T-helper 9 cell (primary cell): Measurements from ENCODE around the gene ATXN2L.
"Not testable (repeated sequence)": the region's sequence is repeated elsewhere in the genome, so short reads cannot be mapped to it uniquely, and the experiment has no call there.

Experiments
- DNase-seq: peaks from one replicate; pipeline ENCODE4 v3.0.0-alpha.2; 2020

The ATXN2L gene

DNA sequence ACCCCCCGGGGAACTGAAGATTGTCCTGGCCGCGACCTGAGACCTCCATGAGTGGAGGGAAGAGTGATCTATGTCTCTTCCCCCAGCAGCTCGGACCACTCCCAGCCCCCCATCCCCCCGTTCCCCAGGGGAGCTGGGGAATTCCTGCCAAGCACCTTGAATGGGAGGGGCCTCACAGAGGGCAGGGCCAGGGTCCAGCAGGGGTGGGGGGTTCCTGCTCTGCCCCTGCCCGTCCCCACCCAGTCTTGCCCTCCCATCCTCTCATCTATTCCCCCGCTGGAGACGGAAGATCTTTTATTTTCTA lies 13.9 kb downstream of the ATXN2L start:
- DNase-seq, result no peak

DNA sequence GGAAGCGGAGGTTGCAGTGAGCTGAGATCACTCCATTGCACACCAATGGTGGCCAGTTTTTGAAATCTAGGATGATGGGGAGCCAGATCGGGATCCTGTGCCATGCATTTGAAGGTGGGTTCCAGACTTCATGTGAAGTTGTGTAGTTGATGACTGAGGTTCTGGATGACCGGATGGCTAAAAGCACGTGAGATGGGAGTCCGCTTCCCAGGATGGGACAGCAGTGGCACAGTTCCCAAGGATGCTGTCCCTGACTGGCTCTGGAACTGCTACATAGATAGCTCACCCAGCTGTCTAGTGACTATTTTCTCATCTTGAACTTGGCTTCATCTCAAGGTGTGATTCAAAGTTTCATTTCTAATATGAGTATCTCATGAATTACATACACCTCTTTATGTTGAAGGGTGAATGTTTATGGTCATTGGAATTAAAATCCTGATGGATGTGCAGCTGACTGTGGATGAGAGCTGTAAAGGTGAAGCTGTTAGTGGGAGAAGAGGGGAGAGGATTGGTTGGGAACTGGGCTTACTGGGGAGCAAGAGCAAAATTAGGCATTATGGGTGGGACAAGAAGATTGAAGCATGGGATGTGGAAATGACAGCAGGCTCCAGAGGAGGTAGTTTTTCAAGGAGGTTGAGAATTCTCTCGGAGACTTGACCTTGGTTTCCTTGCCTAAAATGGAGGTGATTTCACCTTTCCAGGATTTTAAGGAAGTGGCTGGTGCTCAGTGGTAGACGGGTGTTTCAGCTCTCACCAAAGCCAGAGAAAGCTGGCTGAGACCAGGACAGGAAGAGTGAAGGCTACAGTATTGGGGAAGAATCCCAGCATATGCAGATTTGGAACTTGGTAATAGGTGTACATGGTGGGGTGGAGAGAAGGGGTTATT lies 15.1 kb downstream of the ATXN2L start:
- DNase-seq, result no peak

GRCh38 chr16:28838558-28838918 lies 15.7 kb downstream of the ATXN2L start:
- DNase-seq, result no peak

DNA sequence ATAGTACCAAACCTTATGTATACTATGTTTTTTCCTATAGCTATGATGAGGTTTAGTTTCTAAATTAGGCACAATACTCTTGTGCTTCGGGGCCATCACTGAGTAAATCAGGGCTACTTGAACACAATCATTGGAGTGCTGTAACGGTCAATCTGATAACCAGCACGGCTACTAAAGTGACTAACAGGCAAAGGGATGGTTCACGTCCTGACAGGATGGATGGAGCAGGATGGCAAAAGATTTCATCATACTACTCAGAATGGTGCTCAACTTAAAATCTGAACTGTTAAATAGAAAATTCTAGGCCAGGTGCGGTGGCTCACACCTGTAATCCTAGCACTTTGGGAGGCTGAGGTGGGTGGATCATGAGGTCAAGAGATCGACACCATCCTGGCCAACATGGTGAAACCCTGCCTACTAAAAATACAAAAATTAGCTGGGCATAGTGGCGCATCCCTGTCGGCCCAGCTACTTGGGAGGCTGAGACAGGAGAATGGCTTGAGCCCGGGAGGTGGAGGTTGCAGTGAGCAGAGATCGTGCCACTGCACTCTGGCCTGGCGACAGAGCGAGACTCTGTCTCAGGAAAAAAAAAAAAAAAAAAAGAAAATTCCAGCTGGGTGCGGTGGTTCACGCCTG lies 16.3 kb downstream of the ATXN2L start:
- DNase-seq, result no peak

DNA sequence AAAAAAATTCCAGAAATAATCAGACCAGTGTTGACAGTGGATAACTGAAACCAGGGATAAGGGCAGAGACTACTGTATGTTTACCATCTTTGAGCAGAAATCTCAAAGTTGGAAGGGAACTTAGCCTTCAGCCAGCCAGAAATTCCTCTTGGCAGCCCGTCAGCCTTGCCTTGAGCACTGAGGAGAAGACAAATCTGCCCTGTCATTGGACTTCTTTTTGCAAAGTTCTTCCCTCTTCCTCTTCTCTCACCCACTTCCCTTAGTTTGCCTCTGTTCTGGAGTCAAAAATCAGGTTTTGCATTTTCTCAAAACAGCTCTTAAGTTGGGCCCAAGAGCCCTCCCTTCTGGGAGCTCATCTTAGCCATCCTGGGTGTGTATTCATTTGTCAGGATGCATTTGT lies 17.1 kb downstream of the ATXN2L start:
- DNase-seq, result no peak

GRCh38 chr16:28842696-28843095 lies 19.9 kb downstream of the ATXN2L start:
- no peak for DNase-seq

DNA sequence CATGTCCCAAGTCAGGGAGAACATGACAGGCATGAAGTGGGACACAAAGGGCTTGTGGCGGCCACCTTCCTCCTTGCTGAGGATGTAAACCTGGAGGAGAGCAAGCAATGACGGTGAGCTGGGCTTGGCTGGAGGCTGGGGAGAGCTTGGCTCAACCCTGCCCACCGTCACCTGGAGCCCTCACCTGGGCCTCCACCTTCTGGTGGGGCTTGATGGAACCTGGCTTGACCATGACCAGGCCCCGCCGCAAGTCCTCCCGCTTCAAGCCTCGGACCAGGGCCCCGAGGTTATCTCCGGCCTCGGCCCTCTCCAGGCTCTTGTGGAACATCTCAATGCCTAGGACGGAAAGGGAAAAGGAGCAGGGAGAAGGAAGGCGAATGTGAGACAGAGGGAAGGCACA lies 21.0 kb downstream of the ATXN2L start:
- no peak for DNase-seq

DNA sequence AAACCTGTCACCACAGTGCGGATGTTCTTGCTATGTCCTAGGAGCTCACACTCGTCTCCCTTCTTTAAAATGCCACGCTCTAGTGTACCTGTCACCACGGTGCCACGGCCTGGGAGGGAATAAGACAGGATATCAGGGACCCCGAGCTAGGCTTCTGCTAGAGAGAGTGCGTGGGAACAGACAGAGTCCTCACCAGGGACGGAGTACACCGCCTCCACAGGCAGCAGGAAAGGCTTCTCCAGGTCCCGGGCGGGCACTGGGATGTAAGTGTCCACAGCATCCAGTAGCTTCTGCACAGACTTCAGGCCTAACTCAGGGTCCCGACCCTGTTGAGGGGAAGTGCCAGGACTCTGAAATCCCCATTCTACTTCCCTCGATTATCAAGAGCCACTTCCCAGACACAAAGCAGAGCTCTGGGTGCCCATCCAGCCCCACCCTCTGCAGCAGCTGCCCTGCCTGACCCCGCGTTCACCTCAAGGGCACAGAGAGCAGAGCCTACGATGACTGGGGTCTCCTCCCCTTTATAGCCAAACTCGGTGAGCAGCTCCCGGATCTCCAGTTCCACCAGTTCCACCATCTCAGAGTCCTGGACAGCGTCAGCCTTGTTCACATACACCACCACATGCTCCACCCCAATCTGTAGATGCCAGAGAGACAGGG lies 21.6 kb downstream of the ATXN2L start:
- DNase-seq, result no peak

DNA sequence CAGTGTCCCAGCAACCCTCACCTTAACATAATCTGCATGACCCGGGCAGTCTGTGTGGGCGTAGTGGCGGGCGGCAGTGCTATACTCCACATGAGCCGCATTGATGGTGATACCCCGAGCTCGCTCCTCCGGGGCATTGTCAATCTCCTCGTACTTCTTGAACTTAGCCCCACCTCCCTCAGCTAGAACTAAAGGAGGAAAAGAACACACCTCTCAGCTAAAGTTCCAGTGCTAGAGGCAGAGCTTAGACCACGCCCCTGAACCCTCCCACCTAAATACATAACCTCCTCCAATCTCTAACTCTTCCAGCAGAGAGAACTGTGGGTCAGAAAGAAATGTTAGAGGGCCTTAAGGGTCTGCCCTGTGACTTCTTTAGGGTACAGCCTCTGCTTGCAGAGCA lies 22.5 kb downstream of the ATXN2L start:
- no peak for DNase-seq

DNA sequence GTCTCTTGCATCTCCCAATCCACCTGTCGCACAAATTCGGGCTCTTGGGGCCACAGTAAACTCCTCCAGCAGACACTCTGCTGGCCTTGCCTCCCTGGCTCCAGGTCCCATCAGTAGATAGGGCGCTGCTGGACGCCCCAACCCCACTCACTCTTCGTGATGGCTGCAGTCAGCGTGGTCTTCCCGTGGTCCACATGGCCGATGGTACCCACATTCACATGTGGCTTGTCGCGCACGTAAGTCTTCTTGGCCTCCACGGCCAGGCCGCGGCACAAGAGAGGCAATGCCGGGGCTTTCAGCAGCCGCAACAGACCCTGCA lies 22.9 kb downstream of the ATXN2L start:
- no peak for DNase-seq

- peak; percentile 97 for DNase-seq
Observed at GRCh38 chr16:28846080-28846932, 23.5 kb downstream of the ATXN2L start, which contains the start of gene TUFM. TSS of gene TUFM (minus strand) at chr16:28846348. CDS start at chr16:28846269, 79 bp downstream.

GRCh38 chr16:28846933-28847273 lies 24.1 kb downstream of the ATXN2L start:
- DNase-seq, result no peak

GRCh38 chr16:28858421-28858820 lies 35.6 kb downstream of the ATXN2L start:
- DNase-seq, result no peak

DNA sequence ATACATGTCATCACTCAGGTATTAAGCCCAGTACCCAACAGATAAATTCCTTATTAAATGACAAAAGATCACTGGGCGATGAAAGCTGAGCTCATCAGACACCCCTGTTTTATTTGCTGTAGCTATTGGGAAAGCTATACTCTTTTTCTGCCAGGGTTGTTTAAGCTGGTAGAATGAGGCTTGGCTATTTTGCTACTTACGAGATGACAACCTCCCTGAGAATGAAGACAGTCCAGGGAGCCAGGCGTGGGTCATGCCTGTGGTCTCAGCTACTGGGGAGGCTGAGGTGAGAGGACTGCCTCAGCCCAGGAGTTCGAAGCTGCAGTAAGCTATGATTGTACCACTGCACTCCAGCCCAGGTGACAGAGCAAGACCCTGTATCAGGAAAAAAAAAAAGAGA lies 36.5 kb downstream of the ATXN2L start:
- no peak for DNase-seq

GRCh38 chr16:28863929-28864793 lies 41.4 kb downstream of the ATXN2L start:
- no peak for DNase-seq

DNA sequence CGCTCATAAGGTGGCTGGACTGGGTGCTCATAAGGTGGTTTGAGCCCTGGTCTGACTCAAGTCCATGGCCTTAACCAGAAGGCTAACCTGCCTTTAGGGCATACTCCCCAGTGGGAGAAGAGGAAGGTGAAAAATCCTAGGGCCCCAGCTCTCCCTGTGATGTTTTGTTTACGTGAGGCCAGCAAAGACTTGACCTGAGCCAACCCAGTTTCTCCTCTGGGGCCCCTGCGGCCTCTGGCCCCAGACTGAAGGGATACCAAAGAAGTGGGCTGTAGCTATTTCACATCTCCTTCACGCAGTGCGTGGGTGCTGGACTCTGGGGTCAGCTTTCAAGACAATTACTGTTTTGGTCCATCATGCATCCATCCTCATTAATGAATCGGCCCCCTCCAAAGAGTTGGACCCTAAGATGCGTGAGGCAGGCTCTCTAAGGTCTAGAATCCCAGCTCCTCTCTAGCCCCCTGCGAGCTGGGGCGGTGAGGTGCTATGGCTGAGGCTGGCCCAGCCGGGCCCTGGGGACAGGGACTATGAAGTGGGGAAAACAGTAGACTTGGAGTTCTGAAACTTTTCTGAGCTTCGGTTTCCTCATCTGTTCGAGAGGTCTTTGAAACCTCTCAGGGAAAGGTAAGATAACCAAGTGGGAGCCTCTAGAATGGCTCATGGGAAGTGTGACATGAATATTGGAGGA lies 42.3 kb downstream of the ATXN2L start:
- DNase-seq, result no peak

GRCh38 chr16:28865722-28866453 lies 43.1 kb downstream of the ATXN2L start:
- no peak for DNase-seq

GRCh38 chr16:28866454-28866804 lies 43.6 kb downstream of the ATXN2L start:
- no peak for DNase-seq

DNA sequence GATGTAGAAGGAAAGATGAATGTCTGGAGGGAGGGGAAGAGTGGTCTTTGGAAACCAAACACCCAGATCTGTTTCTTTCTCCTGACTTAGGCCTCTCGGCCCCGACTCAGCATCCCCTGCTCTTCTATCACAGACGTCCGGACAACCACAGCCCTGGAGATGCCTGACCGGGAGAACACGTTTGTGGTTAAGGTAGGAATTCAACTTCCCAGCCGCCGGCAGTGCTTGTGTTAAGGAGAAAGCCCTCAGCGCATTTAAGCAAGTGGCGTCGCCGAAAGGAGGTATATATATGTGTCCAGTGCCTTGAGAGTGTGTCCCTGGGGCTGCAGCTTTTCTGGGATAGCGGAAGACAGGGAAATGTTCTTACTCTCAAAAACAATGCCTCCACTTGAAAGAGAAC lies 44.4 kb downstream of the ATXN2L start:
- DNase-seq, result no peak

- not testable (repeated sequence) for DNase-seq
Observed at GRCh38 chr16:28867646-28868045, 44.8 kb downstream of the ATXN2L start.

DNA sequence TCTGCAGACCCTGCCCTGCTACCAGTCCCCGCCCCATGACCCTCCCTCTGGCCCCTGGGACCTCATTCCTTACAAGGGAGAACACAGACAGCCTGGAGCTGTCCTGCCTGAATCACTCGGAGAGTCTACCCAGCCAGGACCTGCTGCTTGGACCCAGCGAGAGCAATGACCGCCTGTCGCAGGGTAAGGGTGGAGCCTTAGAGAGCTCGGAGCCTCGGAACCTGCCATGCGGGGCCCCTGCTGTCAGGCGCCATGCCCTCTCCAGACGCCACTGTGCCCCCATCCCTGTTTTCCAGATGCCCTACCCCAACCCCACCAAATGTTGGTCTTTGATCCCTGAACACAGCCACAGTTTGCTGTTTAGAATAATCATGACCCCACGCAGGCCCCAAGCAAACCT lies 46.4 kb downstream of the ATXN2L start:
- no peak for DNase-seq
